ENCODE results near the gene LRRD1. TPM values are rescaled to one million over a fixed set of nuclear protein-coding genes. Genes with fewer than 3 reads are reported as not detected.

LRRD1 gene
- total RNA-seq, 2 donors from 2014 or later: not detected

- Histone ChIP-seq H3K4me1 (no peaks in the 10 kb centered on the region), H3K9me3 (no peaks in the 10 kb centered on the region), H3K4me3 (no peak overlapping the region), H3K36me3 (replicated peaks in 1 of 2; ENCODE audit: insufficient read depth in 1 of 2, low read depth in 2 of 2) (no peaks in the 10 kb centered on the region), H3K27me3 (no peaks in the 10 kb centered on the region), H3K27ac (no peak overlapping the region)
- no peak for TF ChIP-seq CTCF (IDR thresholded peaks at IDR 0.05)
- no peak for TF ChIP-seq POLR2A (IDR thresholded peaks at IDR 0.05)
- intact Hi-C loops (cut with DNase I): no loop called here
- ATAC-seq: no peak
- no peak for DNase-seq
- WGBS, 2 donors: 85 to 89% methylated on average over 7 of the region's 7 CpGs
These were observed 37.8 kb downstream of the LRRD1 start for GRCh38 chr7:92141161-92141560.

GRCh38 chr7:92137557-92137956 lies 41.4 kb downstream of the LRRD1 start:
- no peak for TF ChIP-seq POLR2A (IDR thresholded peaks at IDR 0.05)
- Histone ChIP-seq H3K4me1 (peaks cover 16% of the 10 kb centered on the region), H3K27me3 (no peaks in the 10 kb centered on the region), H3K9me3 (no peaks in the 10 kb centered on the region), H3K27ac (no peak overlapping the region), H3K4me3 (no peak overlapping the region), H3K36me3 (replicated peaks in 1 of 2; ENCODE audit: insufficient read depth in 1 of 2, low read depth in 2 of 2) (no peaks in the 10 kb centered on the region)
- DNase-seq (no peak), ATAC-seq (no peak)
- WGBS, 2 donors: 45 to 54% methylated on average over 2 of the region's 2 CpGs
- intact Hi-C loops (cut with DNase I): no loop called here

- no peaks in the 10 kb centered on the region for H3K36me3 ChIP-seq (replicated peaks in 1 of 2; ENCODE audit: insufficient read depth in 1 of 2, low read depth in 2 of 2)
- peak overlapping the region; percentile 93 to 99 (median 97) for H3K27ac ChIP-seq
- H3K9me3 ChIP-seq: no peaks in the 10 kb centered on the region
- H3K4me3 ChIP-seq: peak overlapping the region; percentile 69 to 95
- peaks cover 24% of the 10 kb centered on the region for H3K4me1 ChIP-seq
- TF ChIP-seq CTCF (IDR thresholded peaks at IDR 0.05) (no peak), POLR2A (IDR thresholded peaks at IDR 0.05) (no peak)
- intact Hi-C loops (cut with DNase I): no loop called here
- WGBS, 2 donors: 9 to 22% methylated on average over 14 to 21 of the region's 21 CpGs
- DNase-seq (peak; percentile 32 to 52 (median 41)), ATAC-seq (peak; percentile 23)
- H3K27me3 ChIP-seq: no peaks in the 10 kb centered on the region
These were observed 43.7 kb downstream of the LRRD1 start for GRCh38 chr7:92135052-92135889.

- H3K9me3 ChIP-seq: no peaks in the 10 kb centered on the region
- TF ChIP-seq POLR2A (IDR thresholded peaks at IDR 0.05) (peak; percentile 82 to 97 (median 96)), CTCF (IDR thresholded peaks at IDR 0.05) (peak in 3 of 7 experiments; percentile 25 to 33 (median 30))
- peaks cover 0 to 2% of the 10 kb centered on the region in 2 donors for H3K36me3 ChIP-seq (replicated peaks in 1 of 2; ENCODE audit: insufficient read depth in 1 of 2, low read depth in 2 of 2)
- WGBS, 2 donors: 0 to 1% methylated on average over 6 to 73 of the region's 73 CpGs
- peaks cover 24% of the 10 kb centered on the region for H3K4me1 ChIP-seq
- DNase-seq: peak; percentile 92 to 96 (median 94)
- intact Hi-C loops (cut with DNase I): no loop called here
- peak within 1 kb of the TSS; percentile 93 to 99 (median 97) for H3K27ac ChIP-seq
- H3K4me3 ChIP-seq: peak within 1 kb of the TSS; percentile 69 to 95
- H3K27me3 ChIP-seq: no peaks in the 10 kb centered on the region
- peak; percentile 92 for ATAC-seq
These were observed 44.5 kb downstream of the LRRD1 start, which contains the start of gene CYP51A1 for GRCh38 chr7:92134271-92135051. Gene CYP51A1, minus strand, starts transcription at chr7:92134477. Its CDS starts 113 bp downstream, at chr7:92134364.

GRCh38 chr7:92133737-92134270 lies 45.1 kb downstream of the LRRD1 start:
- peaks cover 0 to 3% of the 10 kb centered on the region in 2 donors for H3K36me3 ChIP-seq (replicated peaks in 1 of 2; ENCODE audit: insufficient read depth in 1 of 2, low read depth in 2 of 2)
- TF ChIP-seq CTCF (IDR thresholded peaks at IDR 0.05): peak; percentile 63 to 89 (median 70)
- TF ChIP-seq POLR2A (IDR thresholded peaks at IDR 0.05): no peak
- DNase-seq (peak; percentile 61 to 76 (median 70)), ATAC-seq (peak; percentile 36)
- intact Hi-C loops (cut with DNase I): no loop called here
- H3K9me3 ChIP-seq: no peaks in the 10 kb centered on the region
- peak overlapping the region; percentile 69 to 95 for H3K4me3 ChIP-seq
- peaks cover 24% of the 10 kb centered on the region for H3K4me1 ChIP-seq
- peak overlapping the region; percentile 93 to 99 (median 97) for H3K27ac ChIP-seq
- H3K27me3 ChIP-seq: no peaks in the 10 kb centered on the region
- 0 to 1% methylated on average over 16 to 42 of the region's 42 CpGs for WGBS, 2 donors

Data from body of pancreas (tissue), 4 donors.